NCI-H1930 (cell line): ENCODE data around the gene TRIM2.

Experiments
- DNase-seq, 2 experiments: peaks; one replicate each; lab custom pipeline; 2025; lab: John Stamatoyannopoulos, UW

TRIM2 gene

DNA sequence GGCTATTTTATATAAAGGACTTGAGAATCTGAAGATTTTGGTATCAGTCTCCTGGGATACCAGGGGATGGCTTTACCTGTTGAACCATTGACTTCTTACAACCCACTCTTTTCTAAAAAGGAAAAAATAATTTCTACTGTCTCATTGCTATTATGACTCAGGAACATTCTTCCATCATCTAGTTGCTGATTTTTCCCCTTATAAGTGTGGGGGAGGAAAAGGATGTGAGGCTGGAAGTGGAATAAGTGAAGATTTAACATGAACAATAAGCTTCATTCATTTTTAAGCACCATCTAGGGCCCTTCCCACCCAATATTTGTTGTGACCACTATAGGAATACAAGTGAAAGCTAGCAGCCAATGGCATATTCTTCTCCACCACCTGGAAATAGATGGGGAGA, 129.6 kb downstream of the TRIM2 start:
- no peak for DNase-seq

DNA sequence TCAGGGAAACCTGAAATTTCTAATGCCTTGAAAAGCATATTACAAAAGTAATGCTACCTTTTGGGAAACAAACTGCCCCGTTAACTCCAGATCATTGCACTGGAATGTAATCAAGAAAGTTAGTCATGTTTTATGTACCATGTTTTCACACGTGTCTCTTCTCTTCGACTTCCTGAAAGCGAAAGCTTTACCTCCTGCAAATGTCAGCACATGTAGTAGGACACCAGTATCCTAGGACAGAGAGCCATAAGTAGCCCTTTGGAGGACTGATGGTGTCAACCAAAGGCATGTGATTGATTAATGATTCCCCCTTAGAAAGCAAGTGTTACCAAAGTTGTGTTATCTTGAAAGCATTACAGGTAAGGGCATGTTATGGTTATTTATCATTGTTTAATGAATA, 131.4 kb downstream of the TRIM2 start:
- DNase-seq, result no peak

- DNase-seq, result no peak
These were observed 133.4 kb downstream of the TRIM2 start for GRCh38 chr4:153337686-153338085.

DNA sequence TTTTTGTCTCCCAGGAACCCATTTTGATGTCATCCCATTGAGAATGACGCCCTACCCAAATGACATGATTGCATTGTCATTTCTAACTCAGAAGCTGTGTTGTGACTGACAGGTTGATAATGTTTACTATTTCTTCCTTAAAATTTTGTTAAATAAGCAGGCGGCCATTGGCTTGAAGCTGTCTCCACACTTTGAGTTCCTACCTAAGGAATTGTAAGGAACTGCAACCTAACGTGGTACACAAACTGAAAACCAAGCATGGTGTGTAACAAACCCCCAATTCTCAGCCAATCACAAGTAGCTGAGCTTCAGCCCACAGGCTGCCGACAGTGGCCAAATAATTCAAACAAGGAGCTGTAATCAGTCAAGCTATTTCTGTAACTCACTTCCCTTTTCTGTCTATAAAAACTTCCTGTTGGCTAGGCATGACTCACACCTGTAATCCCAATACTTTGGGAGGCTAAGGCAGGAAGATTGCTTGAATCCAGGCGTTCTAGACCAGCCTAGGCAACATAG, 137.4 kb downstream of the TRIM2 start:
- no peak for DNase-seq

DNA sequence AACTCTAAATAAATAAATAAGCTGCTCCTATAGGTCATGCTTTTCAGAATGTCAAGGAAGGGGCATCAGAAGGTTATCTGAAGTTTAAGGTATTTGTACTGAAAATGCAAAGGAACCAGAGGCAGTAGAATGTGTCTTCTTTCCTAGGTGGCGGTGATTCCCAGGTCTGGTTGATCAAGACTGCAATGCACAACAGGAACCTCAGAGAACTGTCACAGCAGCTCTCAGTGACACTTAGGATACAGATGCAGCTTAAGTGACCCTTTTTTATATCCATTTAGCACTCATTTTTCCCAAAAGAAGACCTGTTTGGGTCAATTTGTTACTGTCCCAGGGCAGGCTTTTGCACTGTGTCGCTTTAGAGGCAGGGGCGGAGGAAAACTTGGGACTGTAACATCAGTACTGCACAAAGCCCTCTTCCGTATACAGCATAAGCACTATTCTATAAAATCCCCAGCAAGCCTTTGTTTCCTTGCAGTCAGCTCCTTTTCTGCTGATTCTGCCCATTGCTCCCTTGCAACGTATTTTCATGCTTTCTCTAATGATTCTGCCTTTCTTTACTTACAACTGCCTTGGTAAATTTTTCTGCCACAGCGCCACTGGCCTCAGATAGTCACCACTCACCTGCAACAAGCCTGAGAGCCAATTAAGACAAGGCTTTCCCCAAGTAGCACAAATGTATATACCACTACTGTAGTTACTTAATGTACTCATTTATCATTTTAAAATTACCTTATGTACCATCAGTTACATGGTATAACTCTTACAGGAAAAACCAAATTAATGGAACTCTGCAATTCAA, 138.7 kb downstream of the TRIM2 start:
- no peak for DNase-seq

- DNase-seq, result peak; percentile 78 to 79
These were observed 140.1 kb downstream of the TRIM2 start, which contains the start of gene MND1 for GRCh38 chr4:153344131-153345011. Gene MND1 (plus strand): TSS chr4:153344688. CDS start chr4:153344738, 50 bp downstream.

- peak in 1 of 2 experiments; percentile 24 for DNase-seq
These were observed 141.1 kb downstream of the TRIM2 start for GRCh38 chr4:153345012-153345981.

- DNase-seq, result no peak
These were observed 141.8 kb downstream of the TRIM2 start for GRCh38 chr4:153346031-153346430.

GRCh38 chr4:153346563-153346962, 142.3 kb downstream of the TRIM2 start:
- DNase-seq, result no peak

DNA sequence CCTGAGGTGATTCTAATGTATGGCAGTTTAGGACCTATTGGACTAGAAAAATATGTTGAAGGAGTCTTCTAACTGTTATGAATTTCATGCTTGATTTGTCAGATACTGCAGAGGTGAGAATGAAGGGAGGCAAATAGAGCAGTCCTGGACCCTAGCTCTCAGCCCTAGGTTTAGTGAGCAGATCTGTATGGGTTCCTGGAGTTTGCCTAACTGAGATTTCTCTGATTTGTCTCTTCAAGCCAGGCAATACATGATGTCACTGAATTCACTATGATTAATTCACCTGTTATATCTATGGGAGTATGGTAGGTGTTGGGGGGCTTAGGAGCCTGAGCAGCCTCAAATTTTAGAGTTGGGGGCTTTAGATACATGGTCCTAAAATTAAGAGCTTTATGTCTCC, 142.9 kb downstream of the TRIM2 start:
- no peak for DNase-seq

GRCh38 chr4:153348006-153348405, 143.8 kb downstream of the TRIM2 start:
- no peak for DNase-seq

GRCh38 chr4:153349206-153349805, 145.1 kb downstream of the TRIM2 start:
- DNase-seq, result no peak

DNA sequence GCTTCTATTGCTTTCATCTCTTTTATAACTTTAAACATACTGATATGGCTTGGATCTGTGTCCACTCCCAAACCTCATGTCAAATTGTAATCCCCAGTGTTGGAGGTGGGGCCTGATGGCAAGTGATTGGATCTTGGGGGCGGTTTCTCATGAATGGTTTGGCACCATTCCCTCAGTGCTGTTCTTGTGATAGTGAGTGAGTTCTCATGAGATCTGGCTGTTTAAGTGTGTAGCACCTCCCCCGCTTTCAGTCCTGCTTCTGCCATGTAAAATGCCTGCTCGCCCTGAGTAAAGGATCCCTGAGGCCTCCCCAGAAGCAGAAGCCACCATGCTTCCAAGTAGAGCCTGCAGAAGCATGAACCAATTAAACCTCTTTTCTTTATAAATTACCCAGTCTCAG, 157.9 kb downstream of the TRIM2 start:
- no peak for DNase-seq

DNA sequence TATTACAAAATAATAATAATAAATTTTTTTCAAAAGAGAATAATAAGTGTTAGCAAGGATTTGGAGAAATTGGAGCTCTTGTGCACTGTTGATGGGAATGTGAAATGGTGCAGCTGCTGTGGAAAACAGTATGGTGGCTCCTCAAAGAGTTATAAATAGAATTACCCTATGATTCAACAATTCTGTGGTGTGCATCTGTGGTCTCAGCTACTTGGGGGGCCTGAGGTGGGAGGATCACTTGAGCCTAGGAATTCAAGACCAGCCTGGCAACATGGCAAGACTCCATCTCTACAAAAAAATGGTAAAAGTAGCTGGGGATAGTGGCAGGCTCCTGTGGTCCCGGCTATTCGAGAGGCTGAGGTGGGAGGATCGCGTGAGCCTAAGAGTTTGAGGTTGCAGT, 159.8 kb downstream of the TRIM2 start:
- DNase-seq, result no peak

DNA sequence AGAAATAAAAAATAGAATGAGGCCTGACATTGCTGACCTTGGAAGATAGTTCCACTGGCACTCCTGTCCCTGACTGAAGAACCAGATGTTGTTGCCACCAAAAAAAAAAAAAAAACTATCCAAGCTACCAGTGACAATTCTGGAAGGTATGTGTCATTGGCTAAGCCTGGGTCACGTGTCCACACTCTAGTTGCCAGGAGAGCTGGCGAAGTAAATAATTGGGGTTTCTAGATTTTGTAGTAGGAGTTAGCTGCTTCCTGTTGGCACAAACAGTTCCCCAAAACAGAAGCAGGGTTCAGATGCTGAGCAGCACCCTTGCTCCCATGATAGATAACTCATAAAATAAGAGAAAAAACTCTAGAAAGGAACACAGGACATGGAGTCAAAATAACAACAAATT, 160.8 kb downstream of the TRIM2 start:
- DNase-seq, result no peak

- DNase-seq, result no peak
These were observed 162.2 kb downstream of the TRIM2 start for GRCh38 chr4:153366486-153366885.

DNA sequence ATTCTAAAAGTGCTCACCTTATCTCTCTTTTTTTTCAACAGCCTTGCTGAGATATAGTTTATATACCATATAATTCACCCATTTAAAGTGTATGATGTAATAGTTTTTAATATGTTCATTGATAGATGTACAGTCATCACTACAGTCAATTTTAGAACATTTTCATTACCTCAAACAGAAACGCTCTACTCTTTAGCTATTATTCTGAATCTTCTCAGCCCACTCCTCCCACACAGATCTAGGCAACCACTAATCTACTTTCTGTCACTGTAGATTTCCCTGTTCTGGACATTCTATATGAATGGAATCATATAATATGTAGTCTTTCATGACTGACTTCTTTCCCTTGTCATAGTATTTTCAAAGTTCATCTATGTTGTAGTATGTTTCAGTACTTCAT, 162.8 kb downstream of the TRIM2 start:
- no peak for DNase-seq

DNA sequence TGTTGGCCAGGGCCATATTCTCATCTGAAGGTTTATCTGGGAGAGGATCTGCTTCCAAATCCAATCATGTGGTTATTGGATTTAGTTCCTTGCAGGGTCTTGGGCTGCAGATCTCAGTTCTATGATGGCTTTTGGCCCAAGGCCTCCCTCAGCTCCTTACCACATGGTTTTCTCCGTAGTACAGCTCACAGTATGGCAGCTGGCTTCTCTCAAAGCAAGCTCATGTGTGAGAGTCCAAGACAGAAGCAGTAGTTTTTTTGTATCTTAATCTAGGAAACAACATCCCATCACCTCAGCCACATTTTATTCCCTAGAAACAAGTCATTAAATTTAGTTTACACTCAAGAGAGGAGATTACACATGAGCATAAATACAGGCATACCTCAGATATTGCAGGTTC, 164.8 kb downstream of the TRIM2 start:
- DNase-seq, result no peak

DNA sequence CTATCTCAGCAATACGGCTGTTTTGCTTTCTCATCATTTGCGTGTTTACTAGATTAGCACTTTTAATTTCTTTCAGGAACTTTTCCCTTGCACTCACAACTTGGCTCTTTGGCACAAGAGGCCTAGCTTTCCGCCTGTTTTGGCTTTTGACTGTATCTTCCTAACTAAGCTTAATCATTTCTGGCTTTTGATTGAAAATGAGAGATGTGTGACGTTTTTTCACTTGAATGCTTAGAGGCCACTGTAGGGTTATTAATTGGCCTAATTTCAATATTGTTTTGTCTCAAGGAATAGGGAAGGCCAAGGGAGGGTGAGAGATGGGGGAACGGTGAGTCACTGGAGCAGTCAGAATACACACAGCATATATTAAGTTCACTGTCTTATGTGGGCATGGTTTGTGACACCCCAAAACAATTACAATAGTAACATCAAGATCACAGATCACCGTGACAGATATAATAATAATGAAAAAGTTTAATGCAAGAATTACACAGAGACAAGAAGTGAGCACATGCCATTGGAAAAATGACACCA, 167.5 kb downstream of the TRIM2 start:
- no peak for DNase-seq

DNA sequence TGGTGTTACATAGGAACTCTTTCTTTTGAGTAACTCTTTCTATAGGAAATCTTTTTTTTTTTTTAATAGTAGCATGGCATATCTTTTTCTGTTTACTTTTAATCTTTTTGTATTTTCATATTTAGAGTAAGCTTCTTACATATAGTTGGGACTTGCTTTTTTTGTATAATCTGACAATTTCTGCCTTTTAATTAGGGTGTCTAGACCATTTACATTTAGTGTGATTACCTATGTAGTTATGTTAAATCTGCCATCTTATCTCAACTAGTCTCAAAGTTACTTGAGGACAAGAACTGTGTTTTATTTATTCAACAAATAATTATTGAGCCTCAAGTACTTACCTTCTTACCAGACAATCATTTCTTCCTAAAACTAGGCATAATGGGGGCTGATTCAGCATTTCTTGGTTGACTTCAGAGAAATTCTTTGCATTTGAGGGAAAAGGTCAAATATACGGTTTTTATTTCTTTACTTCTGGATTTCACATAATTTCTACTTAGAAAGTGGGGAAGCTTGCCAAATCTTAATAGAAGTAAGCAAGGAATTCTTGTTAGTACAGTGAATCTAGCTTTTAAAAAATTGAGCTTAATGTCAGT, 168.8 kb downstream of the TRIM2 start:
- DNase-seq, result no peak

DNA sequence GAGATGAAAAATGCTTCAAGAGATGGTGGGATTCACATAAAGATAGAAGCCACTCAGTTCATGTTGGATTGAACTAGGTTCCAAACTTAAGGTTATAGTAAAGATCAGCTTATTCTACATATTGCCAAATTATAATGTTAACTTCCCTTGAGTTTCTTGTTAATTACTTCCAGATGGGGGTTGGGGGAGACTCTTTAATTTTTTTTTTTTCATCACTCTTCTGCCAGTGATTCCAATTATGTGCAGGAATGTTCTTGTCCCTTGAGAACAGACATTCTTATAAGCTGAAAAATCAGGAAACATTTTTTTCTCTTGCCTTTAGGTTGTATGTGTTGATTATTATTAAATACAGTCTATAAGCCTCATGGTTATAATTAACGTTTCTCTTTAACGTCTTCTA, 170.2 kb downstream of the TRIM2 start:
- DNase-seq, result no peak
